NAMALWA (cell line): ENCODE measurements around the gene EN2.

Experiments
- DNase-seq: peaks from one replicate; pipeline ENCODE4 v3.0.0-alpha.2; 2015; ENCODE audit warnings: low spot score

EN2 gene

GRCh38 chr7:155509359-155509724, 51.4 kb downstream of the EN2 start:
- DNase-seq: no peak

GRCh38 chr7:155509725-155510551, 52.0 kb downstream of the EN2 start:
- no peak for DNase-seq

- no peak for DNase-seq
Measured at GRCh38 chr7:155510975-155511701, 53.2 kb downstream of the EN2 start.

GRCh38 chr7:155511702-155511996, 53.7 kb downstream of the EN2 start:
- no peak for DNase-seq

- DNase-seq: no peak
Measured at GRCh38 chr7:155512246-155512887, 54.4 kb downstream of the EN2 start.

GRCh38 chr7:155513543-155514285, 55.8 kb downstream of the EN2 start:
- DNase-seq: no peak

- no peak for DNase-seq
Measured at GRCh38 chr7:155514296-155514695, 56.4 kb downstream of the EN2 start.
